ENCODE data around the gene PLK1.
"Not testable (repeated sequence)": the region's sequence is repeated elsewhere in the genome, so short reads cannot be mapped to it uniquely, and the experiment has no call there.

Gene PLK1

DNA sequence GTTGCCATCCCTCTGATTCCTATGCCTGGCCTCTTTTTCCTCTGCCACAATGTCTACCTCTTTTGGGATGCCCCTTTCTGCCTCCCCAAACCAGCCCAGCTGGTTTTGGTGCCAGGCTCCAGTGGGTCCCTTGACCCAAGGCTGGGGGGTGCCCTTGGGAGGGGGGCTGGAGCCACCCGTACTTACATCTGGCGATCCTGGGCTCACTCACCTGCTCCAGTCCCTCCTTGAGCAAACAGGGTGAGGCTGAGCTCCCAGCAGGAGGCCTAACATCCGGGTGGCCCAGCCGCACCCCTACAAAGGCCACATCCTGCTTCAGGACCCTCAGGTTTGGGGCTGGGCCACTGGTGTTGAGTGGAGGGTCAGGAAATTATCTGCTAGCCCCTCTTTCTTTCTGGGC, 33.1 kb downstream of the PLK1 start:
- DNase-seq, result no peak

DNA sequence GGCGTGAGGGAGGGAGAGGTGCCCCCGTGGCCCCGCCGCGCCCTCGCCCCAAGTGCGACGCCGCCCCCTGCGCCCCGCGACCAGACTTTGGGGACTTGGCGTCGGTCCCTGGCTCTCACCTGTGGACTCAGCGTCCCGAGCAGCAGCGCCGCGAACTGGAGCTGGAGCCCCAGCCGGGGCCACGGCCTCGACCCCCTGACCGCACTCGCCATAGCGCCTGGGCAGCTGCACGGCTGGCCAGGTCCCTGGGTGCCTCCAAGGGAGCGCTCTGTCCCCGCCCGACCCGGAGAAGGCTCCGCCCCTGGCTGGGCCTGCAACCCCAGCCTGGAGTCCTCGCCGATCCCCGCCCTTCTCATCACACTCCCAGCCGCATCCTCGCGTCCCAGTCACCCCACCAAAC, 34.3 kb downstream of the PLK1 start, which contains the start of gene ERN2:
Gene ERN2 (minus strand): TSS at position 247 of the 400 bp plus-strand sequence. CDS start 35 bp downstream, at position 212.
- DNase-seq, result no peak

DNA sequence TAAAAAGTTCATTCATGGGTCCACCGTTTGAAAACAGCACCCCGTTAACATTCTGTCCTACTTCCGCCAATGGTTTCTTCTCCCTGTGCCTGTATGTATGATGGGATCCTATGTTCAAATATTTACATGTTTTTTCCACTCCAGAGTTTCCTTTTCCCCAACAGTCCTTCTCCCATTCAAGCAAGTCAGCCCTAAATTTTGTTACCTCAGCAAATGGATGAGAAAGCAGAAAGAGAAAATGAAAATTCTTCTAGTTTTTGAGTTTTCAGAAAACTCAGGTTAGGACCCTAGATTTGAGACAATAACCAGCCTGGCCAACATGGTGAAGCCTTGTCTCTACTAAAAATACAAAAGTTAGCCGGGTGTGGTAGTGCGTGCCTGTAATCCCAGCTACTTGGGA, 37.8 kb downstream of the PLK1 start:
- DNase-seq, result no peak

DNA sequence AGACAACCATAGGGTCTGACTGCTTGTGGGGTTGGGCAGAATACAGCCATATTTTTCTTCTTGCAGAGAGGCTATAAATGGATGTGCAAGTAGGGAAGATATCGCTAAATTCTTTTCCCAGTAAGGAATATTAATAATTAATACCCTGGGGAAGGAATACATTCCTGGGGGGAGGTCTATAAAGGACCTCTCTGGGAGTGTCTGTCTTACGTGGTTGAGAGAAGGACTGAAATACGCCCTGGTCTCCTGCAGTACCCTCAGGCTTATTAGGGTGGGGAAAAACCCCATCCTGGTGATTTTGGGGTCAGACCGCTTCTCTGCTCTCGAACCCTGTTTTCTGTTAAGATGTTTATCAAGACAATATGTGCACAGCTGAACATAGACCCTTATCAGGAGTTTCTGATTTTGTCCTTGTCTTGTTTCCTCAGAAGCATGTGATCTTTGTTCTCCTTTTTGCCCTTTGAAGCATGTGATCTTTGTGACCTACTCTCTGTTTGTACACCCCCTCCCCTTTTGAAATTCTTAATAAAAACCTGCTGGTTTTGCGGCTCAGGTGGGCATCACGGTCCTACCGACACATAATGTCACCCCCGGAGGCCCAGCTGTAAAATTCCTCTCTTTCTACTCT, 44.0 kb downstream of the PLK1 start:
- not testable (repeated sequence) for DNase-seq

DNA sequence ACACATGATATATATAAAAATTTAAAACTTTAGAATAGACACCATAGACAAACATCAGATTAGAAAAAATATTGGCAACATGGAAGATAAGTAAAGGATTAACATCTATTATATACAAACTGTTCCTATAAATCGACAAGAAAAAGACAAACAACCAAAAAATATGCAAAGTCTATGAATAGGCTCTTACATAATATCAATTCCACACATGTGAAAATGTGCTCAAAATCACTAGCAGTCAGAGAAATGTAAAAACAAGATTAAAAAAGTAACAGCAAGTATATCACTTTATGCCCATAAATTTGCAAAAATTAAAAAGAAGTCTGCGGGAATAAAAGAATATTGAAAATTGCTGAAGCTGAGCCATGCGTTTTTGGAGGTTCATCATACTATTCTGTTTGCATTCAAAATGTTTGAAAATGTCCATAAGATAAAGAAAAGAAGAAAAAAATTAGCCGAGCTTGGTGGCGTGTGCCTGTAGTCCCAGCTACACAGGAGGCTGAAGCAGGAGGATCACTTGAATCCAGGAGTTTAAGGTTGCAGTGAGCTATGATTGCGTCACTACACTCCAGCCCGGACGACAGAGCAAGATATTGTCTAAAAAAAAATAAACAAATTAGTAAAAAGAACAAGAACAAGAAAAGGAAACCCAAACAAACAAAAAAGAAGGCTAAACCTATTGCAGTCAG, 45.6 kb downstream of the PLK1 start:
- no peak for DNase-seq

DNA sequence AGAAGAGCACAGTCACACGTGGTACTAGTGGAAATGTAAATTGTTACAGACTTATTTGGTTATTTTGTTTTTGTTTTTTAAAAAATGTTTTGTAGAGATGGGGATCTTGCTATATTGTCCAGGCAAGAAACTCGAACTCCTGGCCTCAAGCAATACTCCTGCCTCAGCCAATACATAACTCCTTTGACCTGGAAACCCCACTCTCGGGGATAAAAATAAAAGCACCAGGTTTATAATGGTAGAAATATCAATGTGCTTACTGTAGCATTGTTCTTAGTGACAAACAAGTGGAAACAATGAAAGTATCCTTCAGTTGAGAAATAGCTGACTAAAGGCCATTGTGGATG, 46.1 kb downstream of the PLK1 start:
- DNase-seq, result no peak

DNA sequence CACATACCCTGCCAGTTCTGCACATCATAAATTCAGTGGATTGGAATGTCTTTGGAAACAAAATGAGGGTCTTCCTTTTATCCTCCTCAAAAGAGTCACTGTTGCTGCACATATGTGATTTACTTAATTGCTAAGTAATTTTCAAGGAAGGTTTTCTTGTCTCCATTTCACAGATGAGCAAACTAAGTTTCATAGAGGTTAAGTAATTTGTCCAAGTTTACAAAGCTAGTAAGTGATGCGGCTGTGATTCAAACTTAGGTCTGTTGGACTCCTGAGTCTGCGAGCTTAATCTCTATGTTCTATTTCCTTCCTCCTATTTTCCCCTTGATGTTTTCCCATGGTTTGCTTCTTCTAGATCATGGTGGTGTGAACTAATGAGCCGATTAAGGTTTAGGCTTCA, 48.0 kb downstream of the PLK1 start:
- DNase-seq, result no peak

DNA sequence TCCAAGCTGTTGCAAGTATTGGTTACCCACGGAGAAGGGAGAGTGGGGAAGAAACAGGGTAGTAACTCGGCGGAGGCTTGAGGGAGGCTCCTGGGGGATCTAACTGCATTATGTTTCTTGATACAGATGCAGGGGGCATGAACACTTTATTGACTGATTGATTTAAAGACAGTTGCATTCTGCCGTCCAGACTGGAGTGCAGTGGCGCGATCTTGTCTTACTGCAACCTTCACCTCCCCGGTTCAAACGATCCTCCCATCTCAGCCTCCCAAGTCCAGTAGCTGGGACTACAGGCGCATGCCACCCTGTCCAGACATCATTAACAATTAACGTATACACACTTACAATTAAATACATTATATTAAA, 49.4 kb downstream of the PLK1 start:
- no peak for DNase-seq

DNA sequence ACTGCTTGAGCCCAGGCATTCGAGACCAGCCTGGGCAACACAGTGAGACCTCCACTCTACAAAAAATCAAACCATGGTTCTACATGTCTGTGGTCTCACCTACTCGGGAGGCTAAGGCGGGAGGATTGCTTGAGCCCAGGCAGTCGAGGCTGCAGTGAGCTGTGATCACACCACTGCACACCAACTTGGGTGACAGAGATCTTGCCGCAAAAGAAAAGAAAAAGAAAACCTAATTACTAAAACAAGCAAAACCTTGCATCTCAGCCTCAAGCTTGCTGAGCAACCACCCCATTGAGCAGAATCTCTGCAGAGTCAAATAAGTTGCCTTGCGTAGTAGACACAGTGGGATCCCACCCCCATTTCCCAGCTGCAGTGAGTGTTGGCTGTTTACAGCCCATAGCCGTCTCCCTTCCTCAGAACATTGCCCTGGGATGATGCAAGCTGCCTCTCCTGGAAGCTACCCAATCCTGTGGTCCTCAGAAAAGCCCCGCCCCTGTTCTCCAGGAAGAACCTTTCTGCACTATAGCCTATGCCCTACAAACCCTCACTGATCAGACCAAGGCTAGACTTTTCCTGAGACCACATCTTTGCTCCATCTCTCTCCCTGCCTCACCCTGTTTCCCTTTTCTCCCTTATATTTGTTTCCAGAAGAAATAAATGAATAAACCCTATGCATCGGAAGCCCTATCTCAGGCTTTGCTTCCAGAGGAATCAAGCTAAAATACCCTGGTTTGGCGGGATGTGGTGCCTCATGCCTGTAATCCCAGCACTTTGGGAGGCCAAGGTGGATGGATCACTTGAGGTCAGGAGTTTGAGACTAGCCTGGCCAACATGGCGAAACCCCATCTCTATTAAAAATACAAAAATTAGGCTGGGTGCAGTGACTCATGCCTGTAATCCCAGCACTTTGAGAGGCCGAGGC, 51.1 kb downstream of the PLK1 start:
- peak in 2 of 3 donors; percentile 17 to 31 for DNase-seq

DNA sequence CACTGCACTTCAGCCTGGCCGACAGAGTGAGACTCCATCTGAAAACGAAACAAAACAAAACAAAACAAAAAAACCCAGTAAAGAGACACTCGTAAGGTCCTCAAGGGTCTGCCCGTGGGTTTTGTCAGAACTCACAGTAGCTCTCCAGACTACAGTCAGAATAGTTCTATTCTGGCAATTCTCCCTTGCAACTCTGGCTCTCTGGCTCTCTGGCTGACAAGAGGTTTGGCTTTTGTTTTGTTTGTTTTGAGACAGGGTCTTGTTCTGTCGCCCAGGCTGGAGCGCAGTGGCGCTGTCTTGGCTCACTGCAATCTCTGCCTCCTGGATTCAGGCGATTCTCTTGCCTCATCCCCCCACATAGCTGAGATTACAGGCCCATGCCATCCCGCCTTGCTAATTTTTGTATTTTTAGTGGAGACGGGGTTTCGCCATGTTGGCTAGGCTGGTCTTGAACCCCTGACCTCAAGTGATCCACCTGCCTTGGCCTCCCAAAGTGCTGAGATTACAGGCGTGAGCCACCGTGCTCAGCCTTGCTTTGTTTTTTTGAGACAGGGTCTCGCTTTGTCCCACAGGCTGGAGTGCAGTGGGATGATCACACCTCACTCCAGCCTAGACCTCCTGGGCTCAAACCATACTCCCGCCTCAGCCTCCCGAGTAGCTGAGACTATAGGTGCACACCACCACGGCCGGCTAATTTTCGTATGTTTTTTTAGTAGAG, 55.6 kb downstream of the PLK1 start:
- DNase-seq, result no peak

DNA sequence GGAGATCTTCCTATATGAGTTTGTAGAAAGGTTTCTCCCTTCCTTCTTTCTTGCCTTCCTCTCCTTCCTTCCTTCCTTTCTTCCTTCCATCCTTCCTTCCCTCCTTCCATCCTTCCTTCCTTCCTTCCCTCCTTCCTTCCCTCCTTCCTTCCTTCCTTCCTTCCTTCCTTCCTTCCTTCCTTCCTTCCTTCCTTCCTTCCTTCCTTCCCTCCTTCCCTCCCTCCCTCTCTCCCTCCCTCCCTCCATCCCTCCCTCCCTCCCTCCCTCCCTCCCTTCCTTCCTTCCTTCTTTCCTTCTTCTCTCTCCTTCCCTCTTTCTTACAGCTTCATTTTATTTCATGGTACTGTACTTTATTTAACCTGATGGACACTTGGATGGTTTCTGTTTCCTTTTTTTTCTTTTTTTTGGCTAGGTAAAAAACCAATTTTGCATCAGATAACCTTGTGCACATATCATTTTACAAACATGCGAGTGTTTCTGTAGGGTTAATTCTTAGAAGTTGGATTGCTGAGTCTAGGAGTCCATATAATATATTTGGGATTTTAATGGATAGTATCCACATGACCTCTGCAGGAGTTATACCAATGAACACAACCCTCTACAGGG, 58.8 kb downstream of the PLK1 start:
- not testable (repeated sequence) for DNase-seq

DNA sequence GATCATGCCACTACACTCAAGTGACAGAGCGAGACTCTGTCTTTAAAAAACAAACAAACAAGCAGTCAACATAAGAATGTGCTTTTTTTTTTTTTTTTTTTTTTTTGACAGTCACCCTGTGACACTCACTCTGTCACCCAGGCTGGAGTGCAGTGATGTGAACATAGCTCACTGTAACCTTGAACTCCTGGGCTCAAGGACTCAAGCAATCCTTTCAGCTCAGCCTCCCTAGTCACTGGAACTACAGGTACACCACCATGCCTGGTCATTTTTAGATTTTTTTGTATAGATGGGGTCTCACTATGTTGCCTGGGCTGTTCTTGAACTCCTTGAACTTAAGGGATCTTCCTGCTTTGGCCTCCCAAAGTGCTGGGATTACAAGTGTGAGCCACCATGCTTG, 60.8 kb downstream of the PLK1 start:
- no peak for DNase-seq

All from suppressor macrophage treated with lipopolysaccharide for 1 hour (primary cell).